IMR-90 (cell line): ENCODE data around the gene AMZ1. TPM values are rescaled to one million over a fixed set of nuclear protein-coding genes. Genes with fewer than 3 reads are reported as not detected.

Experiments
- ATAC-seq: fragments of 200-7000 bp; cut with Tn5 transposase; 2 replicates; pipeline ENCODE4 v1.9.1; 2020; ENCODE audit warnings: low read depth, mild to moderate bottlenecking, moderate library complexity
- BruUV-seq: library from RNA; stranded (reverse); fragments of 400-500 nt; replicated peaks from 2 replicates; lab custom pipeline; 2021; lab: Mats Ljungman, UMichigan
- CTCF ChIA-PET: fragments of 300-600 bp; formaldehyde crosslinking; extraction: SDS; loops from one replicate; lab custom pipeline; 2021; ENCODE audit warnings: antibody characterized with exemption; lab: Yijun Ruan, JAX
- POLR2A ChIA-PET: fragments of 300-600 bp; sonication (Branson Sonifier 250); formaldehyde crosslinking; loops from one replicate; lab custom pipeline; 2022; ENCODE audit warnings: antibody characterized with exemption; ENCODE audit not compliant: unreplicated experiment; lab: Charles Lee
- DNase-seq: peaks from one replicate; pipeline ENCODE4 v3.0.0; 2013
- H2AFZ ChIP-seq: replicated peaks from 2 replicates; pipeline ENCODE3; 2013; ENCODE audit warnings: low read length, mild to moderate bottlenecking; ENCODE audit not compliant: poor library complexity
- H2AK5ac ChIP-seq: 2 replicates; pipeline ENCODE4 v1.6.1; 2013; ENCODE audit warnings: low read depth, low read length, inconsistent platforms
- H2AK9ac ChIP-seq: replicated peaks from 2 replicates; pipeline ENCODE3; 2013; ENCODE audit warnings: mild to moderate bottlenecking, low read depth, low read length, moderate library complexity; ENCODE audit not compliant: poor library complexity
- H2BK120ac ChIP-seq: 2 replicates; pipeline ENCODE4 v1.6.1; 2013; ENCODE audit warnings: low read depth, low read length, inconsistent platforms
- H2BK15ac ChIP-seq: 3 replicates; pipeline ENCODE4 v1.6.1; 2013; ENCODE audit warnings: low read depth, low read length, inconsistent platforms
- H2BK20ac ChIP-seq: 2 replicates; pipeline ENCODE4 v1.6.1; 2013; ENCODE audit warnings: low read depth, mild to moderate bottlenecking, inconsistent platforms, low read length, moderate library complexity
- H2BK5ac ChIP-seq: 2 replicates; pipeline ENCODE4 v1.6.1; 2013; ENCODE audit warnings: mild to moderate bottlenecking, low read depth, low read length, inconsistent platforms; ENCODE audit not compliant: poor library complexity, severe bottlenecking
- H3K14ac ChIP-seq: replicated peaks from 2 replicates; pipeline ENCODE4 v1.6.1; 2013; ENCODE audit warnings: low read depth, low read length, inconsistent platforms
- H3K18ac ChIP-seq: 2 replicates; pipeline ENCODE4 v1.6.1; 2013; ENCODE audit warnings: low read depth, low read length, control low read depth
- H3K23ac ChIP-seq: 2 replicates; pipeline ENCODE4 v1.6.1; 2013; ENCODE audit warnings: low read depth, low read length, inconsistent platforms
- H3K27ac ChIP-seq: 2 replicates; pipeline ENCODE4 v1.5.1; 2013; ENCODE audit warnings: mild to moderate bottlenecking, control low read depth, low read length; ENCODE audit not compliant: insufficient read depth
- H3K27me3 ChIP-seq: 2 replicates; pipeline ENCODE4 v1.6.1; 2013; ENCODE audit warnings: low read length; ENCODE audit not compliant: control insufficient read depth, insufficient read depth
- H3K36me3 ChIP-seq: 2 replicates; pipeline ENCODE4 v1.6.1; 2013; ENCODE audit warnings: low read length, mixed read lengths; ENCODE audit not compliant: control insufficient read depth, insufficient read depth
- H3K4ac ChIP-seq: 2 replicates; pipeline ENCODE4 v1.6.1; 2013; ENCODE audit warnings: low read depth, low read length, inconsistent platforms
- H3K4me1 ChIP-seq: 2 replicates; pipeline ENCODE4 v1.6.1; 2013; ENCODE audit warnings: low read length, mixed read lengths; ENCODE audit not compliant: control insufficient read depth, insufficient read depth
- H3K4me2 ChIP-seq: 2 replicates; pipeline ENCODE4 v1.6.1; 2013; ENCODE audit warnings: low read depth, mild to moderate bottlenecking, control low read depth, low read length, moderate library complexity
- H3K4me3 ChIP-seq: 2 replicates; pipeline ENCODE4 v1.5.1; 2013; ENCODE audit warnings: low read depth, mild to moderate bottlenecking, control low read depth, low read length, moderate library complexity; ENCODE audit not compliant: insufficient read depth
- H3K56ac ChIP-seq: 2 replicates; pipeline ENCODE4 v1.6.1; 2013; ENCODE audit warnings: low read length, inconsistent platforms; ENCODE audit not compliant: insufficient read depth; ENCODE audit errors: extremely low read depth
- H3K79me1 ChIP-seq, 2 experiments: 2 replicates each; pipeline ENCODE4 v1.6.1; 2013; ENCODE audit warnings: low read length in 2 of 2, inconsistent platforms in 1 of 2, low read depth in 1 of 2
- H3K9ac ChIP-seq: 2 replicates; pipeline ENCODE4 v1.6.1; 2013; ENCODE audit warnings: low read depth, low read length, control low read depth
- H3K9me1 ChIP-seq: 2 replicates; pipeline ENCODE4 v1.6.1; 2013; ENCODE audit warnings: low read length, inconsistent platforms; ENCODE audit not compliant: insufficient read depth
- H3K9me3 ChIP-seq: 2 replicates; pipeline ENCODE4 v1.6.1; 2013; ENCODE audit warnings: low read length; ENCODE audit not compliant: control insufficient read depth, insufficient read depth
- H4K20me1 ChIP-seq: 2 replicates; pipeline ENCODE4 v1.6.1; 2013; ENCODE audit warnings: low read length, inconsistent platforms; ENCODE audit not compliant: insufficient read depth
- H4K5ac ChIP-seq: 2 replicates; pipeline ENCODE4 v1.6.1; 2013; ENCODE audit warnings: mild to moderate bottlenecking, low read depth, low read length, control low read depth
- H4K8ac ChIP-seq, 2 experiments: 2 replicates each; pipeline ENCODE4 v1.6.1; 2013; ENCODE audit warnings: low read depth in 2 of 2, low read length in 2 of 2, control low read depth in 1 of 2, inconsistent platforms in 1 of 2
- H4K91ac ChIP-seq: 2 replicates; pipeline ENCODE4 v1.6.1; 2013; ENCODE audit warnings: low read depth, low read length, inconsistent platforms; ENCODE audit not compliant: insufficient read depth
- BHLHE40 ChIP-seq: fragments of 150-350 bp; IDR thresholded peaks from 2 replicates; pipeline ENCODE4 v1.6.1; 2016; ENCODE audit warnings: mild to moderate bottlenecking, low read depth, low read length
- CEBPB ChIP-seq: IDR thresholded peaks from 2 replicates; pipeline ENCODE4 v1.6.1; 2012; ENCODE audit warnings: low read depth, low read length, improper control_type of control experiment
- CHD1 ChIP-seq: IDR thresholded peaks from 2 replicates; pipeline ENCODE4 v1.6.1; 2012; ENCODE audit warnings: low read depth, low read length, improper control_type of control experiment
- CTCF ChIP-seq: conservative IDR thresholded peaks from 2 replicates; pipeline ENCODE4 v1.5.1; 2012; ENCODE audit warnings: mild to moderate bottlenecking, low read depth, low read length, improper control_type of control experiment
- ELK1 ChIP-seq: fragments of 150-350 bp; IDR thresholded peaks from 2 replicates; pipeline ENCODE4 v1.6.1; 2016; ENCODE audit warnings: low read depth, mild to moderate bottlenecking, low read length, moderate library complexity, borderline replicate concordance
- FOS ChIP-seq: fragments of 150-350 bp; IDR thresholded peaks from 2 replicates; pipeline ENCODE4 v1.6.1; 2016; ENCODE audit warnings: low read depth, low read length
- MAFK ChIP-seq: IDR thresholded peaks from 2 replicates; pipeline ENCODE4 v1.6.1; 2012; ENCODE audit warnings: low read depth, low read length, improper control_type of control experiment
- MAZ ChIP-seq: IDR thresholded peaks from 2 replicates; pipeline ENCODE4 v1.6.1; 2012; ENCODE audit warnings: low read depth, mild to moderate bottlenecking, low read length, improper control_type of control experiment, moderate library complexity, borderline replicate concordance
- MXI1 ChIP-seq: IDR thresholded peaks from 2 replicates; pipeline ENCODE4 v1.6.1; 2012; ENCODE audit warnings: low read depth, mild to moderate bottlenecking, low read length, moderate library complexity, borderline replicate concordance
- NFE2L2 ChIP-seq: fragments of 150-350 bp; IDR thresholded peaks from 2 replicates; pipeline ENCODE4 v1.6.1; 2016; ENCODE audit warnings: low read depth, mild to moderate bottlenecking, low read length
- POLR2A ChIP-seq: IDR thresholded peaks from 2 replicates; pipeline ENCODE4 v1.6.1; 2012; ENCODE audit warnings: mild to moderate bottlenecking, low read depth, low read length
- RAD21 ChIP-seq: IDR thresholded peaks from 2 replicates; pipeline ENCODE4 v1.6.1; 2012; ENCODE audit warnings: low read length, improper control_type of control experiment
- RCOR1 ChIP-seq: IDR thresholded peaks from 2 replicates; pipeline ENCODE4 v1.6.1; 2012; ENCODE audit warnings: mild to moderate bottlenecking, low read length, improper control_type of control experiment; ENCODE audit not compliant: insufficient replicate concordance
- RFX5 ChIP-seq: IDR thresholded peaks from 2 replicates; pipeline ENCODE4 v1.8.0; 2012; ENCODE audit warnings: low read depth, mild to moderate bottlenecking, low read length, moderate library complexity
- SMC3 ChIP-seq: fragments of 150-350 bp; IDR thresholded peaks from 2 replicates; pipeline ENCODE4 v1.6.1; 2016; ENCODE audit warnings: low read depth, mild to moderate bottlenecking, antibody characterized with exemption, low read length, moderate library complexity
- USF2 ChIP-seq: fragments of 150-350 bp; IDR thresholded peaks from 2 replicates; pipeline ENCODE4 v1.6.1; 2017; ENCODE audit warnings: mild to moderate bottlenecking, antibody characterized with exemption, low read length, low read depth
- WGBS, 2 experiments: methylation state at CpG; one replicate each; pipeline versions ENCODE4 v1.1.5 to v1.1.7; 2013; ENCODE audit warnings: missing lambda C conversion rate in 2 of 2; ENCODE audit not compliant: insufficient read length in 1 of 2; ENCODE audit errors: extremely low coverage in 2 of 2; 5-methylcytosine and 5-hydroxymethylcytosine counted together
- dilution Hi-C: fragments of 300-500 bp; cut with HindIII; formaldehyde crosslinking; loops from one replicate; pipeline ENCODE4 v1.14.3; 2018; ENCODE audit warnings: low sequenced_read_pairs; ENCODE audit not compliant: unreplicated experiment
- in situ Hi-C: fragments of 300-500 bp; cut with MboI; formaldehyde crosslinking; loops from 3 replicates; pipeline ENCODE4 v1.14.3; 2019; ENCODE audit warnings: low sequenced_read_pairs, inconsistent platforms, mixed read lengths
- intact Hi-C: fragments of 100-400 bp; cut with micrococcal nuclease; formaldehyde crosslinking; loops from 2 replicates; pipeline ENCODE4 v1.10.0; 2022
- polyA plus RNA-seq, 3 experiments: library from polyadenylated mRNA; depleted of rRNA; stranded (reverse); fragments of >200 nt; gene quantifications; 2 replicates each; pipeline ENCODE4 v1.2.3, GENCODE V29; 2012; ENCODE audit warnings: low replicate concordance in 1 of 3
- total RNA-seq: library from RNA; depleted of rRNA; stranded (reverse); fragments of >200 nt; gene quantifications from 2 replicates; pipeline ENCODE4 v1.2.3, GENCODE V29; 2012

The AMZ1 gene
- total and polyA plus RNA-seq, 2 of the 4 experiments (the other 2 are of a cell fraction) = 0.54 to 1.6 TPM

- Histone ChIP-seq H3K27ac (no peak overlapping the region), H3K79me1 (peaks cover 22 to 55% of the 10 kb centered on the region in 2 experiments), H4K20me1 (0 out of 2 replicates have a peak, but pooled peaks cover 4% of the 10 kb centered on the region), H4K5ac (no peak overlapping the region), H3K27me3 (no peaks in the 10 kb centered on the region), H2BK20ac (no peak overlapping the region), H3K4ac (no peak overlapping the region), H2AFZ (no peak overlapping the region), H3K36me3 (peaks cover 48% of the 10 kb centered on the region), H3K9me1 (peaks cover 10% of the 10 kb centered on the region; the same call in 1 of the 2 replicates), H4K8ac (no peak overlapping the region), H2BK15ac (no peak overlapping the region), H3K9me3 (no peaks in the 10 kb centered on the region), H2AK5ac (no peak overlapping the region), H3K23ac (no peak overlapping the region), H3K56ac (no peak overlapping the region), H3K4me1 (peaks cover 3% of the 10 kb centered on the region; the same call in 1 of the 2 replicates), H2BK5ac (no peak overlapping the region), H3K4me2 (no peak overlapping the region), H3K18ac (no peak overlapping the region), H4K91ac (no peak overlapping the region), H2BK120ac (no peak overlapping the region), H3K14ac (no peak overlapping the region), H3K9ac (no peak overlapping the region), H3K4me3 (no peak overlapping the region), H2AK9ac (no peak overlapping the region)
- in situ Hi-C loops = no loop called here
- DNase-seq (no peak), ATAC-seq (no peak)
- no TSS peak for BruUV-seq
- CTCF ChIA-PET = no interaction called here
- WGBS, 2 experiments = 86% methylated on average over 1 of the region's 4 CpGs; no CpG with 5 or more reads in 1 of the 2 experiments
- intact Hi-C loops = no loop called here
- POLR2A ChIA-PET = no interaction called here
- dilution Hi-C loops = no loop called here
- TF ChIP-seq USF2 (no peak), BHLHE40 (no peak), SMC3 (no peak), MXI1 (no peak), RFX5 (no peak), RCOR1 (no peak), POLR2A (no peak), ELK1 (no peak), CHD1 (no peak), RAD21 (no peak), NFE2L2 (no peak), CTCF (no peak), MAFK (no peak), FOS (no peak), MAZ (no peak), CEBPB (no peak)
Measured at GRCh38 chr7:2722591-2722990, 34.6 kb downstream of the AMZ1 start.
